Type B pancreatic cell (in vitro differentiated cells): Measurements from ENCODE around the gene POR. TPM values are rescaled to one million over a fixed set of nuclear protein-coding genes. Genes with fewer than 3 reads are reported as not detected.
A peak's percentile ranks its signal among the peaks of the same experiment; 100 is the strongest.

Experiments
- DNase-seq: peaks from one replicate; pipeline ENCODE4 v3.0.0; 2021; ENCODE audit warnings: mixed read lengths; ENCODE audit not compliant: unreplicated experiment; ENCODE audit errors: extremely low spot score
- H3K27ac Mint-ChIP-seq: 2 replicates; pipeline ENCODE4 v1.8.0; 2021; ENCODE audit warnings: mild to moderate bottlenecking, mixed read lengths
- H3K27me3 Mint-ChIP-seq: 2 replicates; pipeline ENCODE4 v1.8.0; 2021; ENCODE audit warnings: mixed read lengths
- H3K36me3 Mint-ChIP-seq: 2 replicates; pipeline ENCODE4 v1.8.0; 2021; ENCODE audit warnings: mixed read lengths
- H3K4me1 Mint-ChIP-seq: one replicate; pipeline ENCODE4 v1.8.0; 2021; ENCODE audit warnings: mixed read lengths; ENCODE audit not compliant: unreplicated experiment
- H3K4me3 Mint-ChIP-seq: 2 replicates; pipeline ENCODE4 v1.8.0; 2021; ENCODE audit warnings: mild to moderate bottlenecking, mixed read lengths
- H3K9me3 Mint-ChIP-seq: 2 replicates; pipeline ENCODE4 v1.8.0; 2021; ENCODE audit warnings: mixed read lengths
- total RNA-seq: library from RNA; stranded (reverse); gene quantifications from 2 replicates; pipeline ENCODE4 v1.2.1, GENCODE V29; 2021; ENCODE audit warnings: low replicate concordance
- TF ChIP-seq, protein P1 (sequence below): fragments of 200-600 bp; sonication (generic); conservative IDR thresholded peaks from 2 replicates; pipeline ENCODE4 v1.5.0; 2021; ENCODE audit warnings: antibody characterized with exemption, mild to moderate bottlenecking

Gene POR
- total RNA-seq, 1 donor from 2014 or later: 122 TPM

DNA sequence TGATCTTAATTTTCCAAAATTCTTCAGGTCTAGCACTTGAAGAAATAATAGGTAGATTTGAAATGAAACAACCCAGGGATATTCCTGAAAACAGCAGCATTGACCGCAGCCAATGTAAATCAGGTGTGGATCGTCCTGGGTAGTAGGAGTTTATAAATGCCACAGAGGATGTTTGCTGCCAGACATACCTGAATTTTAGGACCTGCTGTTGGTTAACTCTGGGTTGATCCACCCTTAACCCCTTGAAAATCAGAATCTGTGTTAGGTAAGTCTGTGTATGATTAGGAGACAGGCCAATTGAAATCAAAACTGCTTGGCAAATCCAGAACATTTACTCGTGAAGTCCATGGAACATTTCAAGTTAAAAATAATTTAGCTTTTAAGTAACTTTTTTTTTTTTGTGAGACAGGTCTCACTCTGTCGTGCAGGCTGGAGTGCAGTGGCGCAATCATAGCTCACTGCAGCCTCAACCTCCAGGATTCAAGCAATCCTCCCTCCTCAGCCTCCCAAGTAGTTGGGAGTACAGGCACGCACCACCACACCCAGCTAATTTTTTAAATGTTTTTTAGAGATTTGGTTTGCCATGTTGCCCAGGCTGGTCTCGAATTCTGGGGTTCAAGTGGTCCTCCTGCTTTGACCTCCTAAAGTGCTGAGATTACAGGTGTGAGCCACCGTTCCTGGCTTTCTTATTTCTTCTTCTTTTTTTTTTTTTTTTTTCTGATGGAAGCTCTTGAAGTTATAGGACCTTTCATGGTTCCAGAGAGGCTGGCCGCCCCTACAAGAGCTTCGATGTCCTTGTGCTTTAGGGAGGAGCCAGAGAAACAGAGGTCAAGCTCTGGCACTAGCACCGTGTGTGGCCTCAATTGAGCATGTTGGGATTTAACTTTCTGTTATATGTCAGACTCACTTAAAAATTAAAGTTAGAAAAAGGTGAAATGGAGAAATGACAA lies 2.0 kb downstream of the POR start:
- TF ChIP-seq, protein P1, sequence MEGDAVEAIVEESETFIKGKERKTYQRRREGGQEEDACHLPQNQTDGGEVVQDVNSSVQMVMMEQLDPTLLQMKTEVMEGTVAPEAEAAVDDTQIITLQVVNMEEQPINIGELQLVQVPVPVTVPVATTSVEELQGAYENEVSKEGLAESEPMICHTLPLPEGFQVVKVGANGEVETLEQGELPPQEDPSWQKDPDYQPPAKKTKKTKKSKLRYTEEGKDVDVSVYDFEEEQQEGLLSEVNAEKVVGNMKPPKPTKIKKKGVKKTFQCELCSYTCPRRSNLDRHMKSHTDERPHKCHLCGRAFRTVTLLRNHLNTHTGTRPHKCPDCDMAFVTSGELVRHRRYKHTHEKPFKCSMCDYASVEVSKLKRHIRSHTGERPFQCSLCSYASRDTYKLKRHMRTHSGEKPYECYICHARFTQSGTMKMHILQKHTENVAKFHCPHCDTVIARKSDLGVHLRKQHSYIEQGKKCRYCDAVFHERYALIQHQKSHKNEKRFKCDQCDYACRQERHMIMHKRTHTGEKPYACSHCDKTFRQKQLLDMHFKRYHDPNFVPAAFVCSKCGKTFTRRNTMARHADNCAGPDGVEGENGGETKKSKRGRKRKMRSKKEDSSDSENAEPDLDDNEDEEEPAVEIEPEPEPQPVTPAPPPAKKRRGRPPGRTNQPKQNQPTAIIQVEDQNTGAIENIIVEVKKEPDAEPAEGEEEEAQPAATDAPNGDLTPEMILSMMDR: no peak
- Mint-ChIP-seq H3K4me1 (peaks cover 26% of the 10 kb centered on the region), H3K27me3 (no peaks in the 10 kb centered on the region), H3K27ac (no peak overlapping the region), H3K36me3 (peaks cover 3% of the 10 kb centered on the region), H3K4me3 (peak overlapping the region; percentile 95), H3K9me3 (no peaks in the 10 kb centered on the region)
- DNase-seq: no peak

DNA sequence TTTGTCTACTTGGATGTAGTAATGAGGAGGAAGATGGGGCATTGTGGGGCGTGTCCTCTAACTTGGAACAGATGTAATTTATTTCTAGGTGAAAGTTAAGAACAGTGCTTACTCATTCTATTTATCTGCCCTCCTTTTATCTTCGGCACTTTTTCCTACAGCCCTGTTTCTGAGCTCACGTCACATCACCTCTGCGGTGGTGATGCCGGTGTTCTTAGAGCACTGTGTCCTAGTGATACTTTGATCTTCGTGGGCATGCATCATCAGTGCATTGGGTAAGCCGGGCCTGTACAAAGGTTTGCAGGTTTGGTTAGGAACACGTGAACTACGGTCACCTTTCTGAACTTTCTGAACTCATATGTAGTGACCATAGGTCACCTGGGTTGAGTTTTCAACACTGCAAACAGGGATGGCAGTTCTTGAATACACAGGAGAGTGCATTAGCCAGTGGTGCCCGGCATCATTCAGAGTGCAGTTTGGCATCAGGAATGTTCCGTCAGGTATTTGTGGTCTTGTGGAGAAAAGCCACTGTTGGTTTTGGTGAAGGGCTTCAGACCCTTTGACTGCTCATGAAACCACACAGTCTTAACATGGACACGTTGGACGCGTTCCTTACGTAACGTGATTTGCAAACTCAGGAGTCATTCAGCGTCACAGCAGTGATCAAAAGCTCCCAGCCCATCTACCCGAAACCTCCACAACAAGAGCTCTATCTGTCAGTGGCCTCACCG lies 5.6 kb downstream of the POR start:
- Mint-ChIP-seq H3K9me3 (no peaks in the 10 kb centered on the region), H3K27ac (peak overlapping the region; percentile 75), H3K4me1 (peaks cover 39% of the 10 kb centered on the region), H3K4me3 (peak overlapping the region; percentile 45), H3K27me3 (no peaks in the 10 kb centered on the region), H3K36me3 (peaks cover 8% of the 10 kb centered on the region)
- no peak for DNase-seq
- TF ChIP-seq, protein P1: no peak

DNA sequence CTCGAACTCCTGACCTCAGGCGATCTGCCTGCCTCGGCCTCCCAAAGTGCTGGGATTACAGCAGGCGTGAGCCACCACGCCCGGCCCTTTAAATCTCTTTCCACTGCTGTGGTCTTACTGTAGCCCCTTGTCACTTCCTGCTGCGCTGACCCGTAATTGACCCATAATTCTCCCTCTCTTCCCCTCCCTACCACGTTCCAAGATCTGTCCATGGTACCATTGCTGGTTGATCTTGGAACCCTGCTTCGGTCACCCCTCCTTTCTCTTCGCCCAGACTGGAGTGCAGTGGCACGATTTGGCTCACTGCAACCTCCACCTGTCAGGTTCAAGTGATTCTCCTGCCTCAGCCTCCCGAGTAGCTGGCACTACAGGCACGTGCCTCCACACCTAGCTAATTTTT lies 6.5 kb downstream of the POR start:
- Mint-ChIP-seq H3K27me3 (no peaks in the 10 kb centered on the region), H3K9me3 (no peaks in the 10 kb centered on the region), H3K27ac (no peak overlapping the region), H3K36me3 (peaks cover 11% of the 10 kb centered on the region), H3K4me3 (peak overlapping the region; percentile 29), H3K4me1 (peaks cover 37% of the 10 kb centered on the region)
- TF ChIP-seq, protein P1: no peak
- no peak for DNase-seq

DNA sequence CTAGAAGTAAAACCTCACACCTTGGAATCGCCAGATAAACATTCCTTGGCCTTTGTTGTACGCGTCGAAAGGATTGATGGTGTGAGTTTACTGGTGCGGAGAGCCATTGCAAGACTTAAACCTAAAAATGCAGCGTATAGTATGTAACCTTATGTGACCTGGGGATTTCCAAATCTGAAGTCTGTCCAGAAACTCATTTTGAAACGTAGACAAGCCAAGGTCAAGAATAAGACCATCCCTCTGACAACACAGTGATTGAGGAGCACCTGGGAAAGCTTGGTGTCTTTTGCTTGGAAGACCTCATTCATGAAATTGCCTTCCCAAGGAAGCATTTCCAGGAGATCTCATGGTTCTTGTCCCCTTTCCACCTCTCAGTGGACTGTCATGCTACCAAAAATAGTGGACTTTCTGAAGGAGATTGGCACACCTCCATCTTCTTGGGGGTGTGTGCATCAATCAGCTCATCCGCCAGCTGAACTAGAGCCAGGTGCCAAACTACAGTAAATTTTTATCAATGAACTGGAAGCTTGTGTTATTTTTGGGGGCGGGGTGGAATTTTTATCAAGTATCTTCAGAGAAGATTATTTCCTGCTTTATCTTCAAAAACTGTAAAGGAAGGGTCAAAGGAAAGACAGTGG lies 8.1 kb downstream of the POR start:
- Mint-ChIP-seq H3K27me3 (no peaks in the 10 kb centered on the region), H3K36me3 (peaks cover 11% of the 10 kb centered on the region), H3K4me1 (peaks cover 34% of the 10 kb centered on the region), H3K27ac (peak overlapping the region; percentile 43), H3K9me3 (no peaks in the 10 kb centered on the region), H3K4me3 (no peak overlapping the region)
- TF ChIP-seq, protein P1: no peak
- no peak for DNase-seq

DNA sequence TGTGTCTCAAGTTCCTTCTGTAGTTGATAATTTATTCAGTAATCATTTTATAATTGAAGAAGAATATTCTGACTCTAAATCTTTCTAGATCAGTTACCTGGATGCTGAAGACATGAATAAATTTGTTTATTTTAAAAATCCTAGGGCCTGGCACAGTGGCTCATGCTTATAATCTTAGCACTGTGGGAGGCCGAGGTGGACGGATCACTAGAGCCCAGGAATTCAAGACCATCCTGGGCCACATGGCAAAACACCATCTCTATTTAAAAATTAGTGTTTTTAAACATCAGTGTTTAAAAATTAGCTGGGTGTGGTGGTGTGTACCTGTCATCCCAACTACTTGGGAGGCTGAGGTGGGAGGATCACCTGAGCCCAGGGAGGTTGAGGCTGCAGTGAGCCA lies 9.3 kb downstream of the POR start:
- no peaks in the 10 kb centered on the region for H3K27me3 Mint-ChIP-seq
- peaks cover 25% of the 10 kb centered on the region for H3K4me1 Mint-ChIP-seq
- peaks cover 8% of the 10 kb centered on the region for H3K36me3 Mint-ChIP-seq
- TF ChIP-seq, protein P1: no peak
- no peak overlapping the region for H3K27ac Mint-ChIP-seq
- DNase-seq: no peak
- H3K4me3 Mint-ChIP-seq: no peak overlapping the region
- H3K9me3 Mint-ChIP-seq: no peaks in the 10 kb centered on the region
